ENCODE data around the gene CPD.
A peak's percentile ranks its signal among the peaks of the same experiment; 100 is the strongest.
"Not testable (repeated sequence)": the region's sequence is repeated elsewhere in the genome, so short reads cannot be mapped to it uniquely, and the experiment has no call there.

The CPD gene

DNA sequence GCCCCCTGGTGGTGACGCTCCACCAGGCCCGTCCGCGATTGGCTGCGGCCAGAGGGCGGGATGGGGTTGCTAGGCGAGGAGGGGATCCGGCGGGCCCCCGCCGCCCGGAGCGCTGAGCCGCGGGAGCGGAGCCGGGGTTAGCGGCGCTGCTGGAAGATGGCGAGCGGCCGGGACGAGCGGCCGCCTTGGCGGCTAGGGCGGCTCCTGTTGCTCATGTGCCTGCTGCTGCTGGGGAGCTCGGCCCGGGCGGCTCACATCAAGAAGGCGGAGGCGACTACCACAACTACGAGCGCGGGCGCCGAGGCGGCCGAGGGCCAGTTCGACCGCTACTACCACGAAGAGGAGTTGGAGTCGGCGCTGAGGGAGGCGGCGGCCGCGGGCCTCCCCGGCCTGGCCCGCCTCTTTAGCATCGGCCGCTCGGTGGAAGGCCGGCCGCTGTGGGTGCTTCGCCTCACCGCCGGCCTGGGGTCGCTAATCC lies at the start of gene CPD:
Gene CPD (plus strand): TSS at position 103 of the 478 bp plus-strand sequence. CDS start 54 bp downstream, at position 157.
- DNase-seq (ENCODE audit: low read depth in 2 of 2) = peak; percentile 96 to 97

DNA sequence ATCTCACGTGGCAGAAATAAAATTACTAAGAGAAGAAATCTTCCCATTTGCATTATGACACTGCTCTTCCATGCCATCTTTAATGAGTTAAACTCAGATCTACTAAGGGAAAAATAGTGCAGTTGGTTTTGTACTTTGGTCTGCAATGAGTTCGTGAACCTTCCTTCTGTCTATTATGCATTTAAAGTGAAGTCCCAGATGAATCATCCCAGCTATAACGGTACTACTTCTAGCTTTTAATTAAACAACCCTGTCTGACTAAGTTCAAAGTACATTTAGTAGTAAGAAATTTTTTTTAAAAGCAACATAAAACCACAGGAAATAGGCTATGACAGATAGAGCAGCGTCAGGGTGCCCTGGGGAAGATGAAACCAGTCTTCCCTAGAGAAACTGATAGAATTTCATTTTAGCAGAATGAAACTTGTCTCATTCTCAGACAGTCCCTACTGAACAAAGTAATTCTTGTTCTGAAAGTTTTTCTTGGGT lies 46.6 kb upstream of the CPD start:
- DNase-seq (ENCODE audit: low read depth in 2 of 2) = peak; percentile 15 to 48

DNA sequence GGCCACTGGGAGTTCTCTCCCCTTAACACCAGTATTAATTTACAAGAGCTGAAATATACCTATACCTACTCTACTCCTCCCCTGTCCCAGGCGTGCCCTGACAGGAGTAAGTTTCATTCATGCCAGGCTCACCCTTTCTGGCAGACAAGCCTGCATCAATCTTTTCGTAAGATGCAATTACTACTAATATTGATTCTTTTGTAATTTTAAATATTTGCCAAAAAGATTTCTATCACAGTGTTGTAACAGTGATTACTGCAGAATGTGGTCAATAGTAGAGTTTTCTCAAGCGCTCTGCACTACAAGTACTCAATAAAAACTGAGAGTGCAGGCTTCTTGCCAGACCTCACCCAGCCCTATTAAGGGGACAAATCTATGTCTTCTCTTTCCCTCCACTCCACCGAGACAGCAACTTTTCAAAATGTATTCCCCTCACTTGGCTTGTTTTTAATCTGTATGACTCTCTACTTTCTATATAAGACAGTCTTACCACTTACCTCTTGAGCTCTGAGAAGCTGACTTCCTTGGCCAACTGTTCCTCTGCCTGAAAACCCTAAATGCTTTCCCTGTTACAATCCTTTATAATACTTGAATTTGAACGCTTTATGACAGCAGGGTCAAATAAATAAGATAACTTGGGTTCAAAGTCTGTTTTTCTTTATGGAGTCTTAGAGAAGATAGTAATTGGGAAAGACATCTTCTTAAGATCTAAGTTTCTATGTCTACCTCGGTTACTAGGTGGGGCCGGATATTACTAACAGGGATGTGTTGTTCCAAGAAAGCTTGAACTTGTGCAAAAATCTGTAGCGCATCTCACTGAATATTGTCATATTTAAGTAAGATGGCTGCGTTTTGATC lies 45.0 kb upstream of the CPD start, which contains the start of gene TMIGD1:
Gene TMIGD1 (minus strand): TSS at position 555 of the 858 bp plus-strand sequence. CDS start 1,924 bp downstream, outside the sequence.
- no peak for DNase-seq (ENCODE audit: low read depth in 2 of 2)

DNA sequence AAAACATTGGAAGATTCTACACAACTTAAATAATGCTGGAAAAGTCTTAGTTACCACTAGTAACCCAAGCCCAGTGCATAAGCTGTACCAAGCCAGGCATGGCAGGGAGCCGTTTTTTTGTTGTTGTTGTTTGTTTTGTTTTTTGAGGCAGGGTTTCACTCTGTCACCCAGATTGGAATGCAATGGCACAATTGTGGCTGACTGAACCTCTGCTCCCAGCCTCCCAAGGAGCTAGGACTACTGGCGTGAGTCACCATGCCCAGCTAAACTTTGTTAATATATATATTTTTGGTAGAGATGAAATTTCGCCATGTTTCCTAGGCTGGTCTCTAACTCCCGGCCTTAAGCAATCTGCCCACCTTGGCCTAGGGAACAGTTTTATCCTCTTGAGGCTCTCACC lies 44.3 kb upstream of the CPD start:
- DNase-seq (ENCODE audit: low read depth in 2 of 2) = no peak

DNA sequence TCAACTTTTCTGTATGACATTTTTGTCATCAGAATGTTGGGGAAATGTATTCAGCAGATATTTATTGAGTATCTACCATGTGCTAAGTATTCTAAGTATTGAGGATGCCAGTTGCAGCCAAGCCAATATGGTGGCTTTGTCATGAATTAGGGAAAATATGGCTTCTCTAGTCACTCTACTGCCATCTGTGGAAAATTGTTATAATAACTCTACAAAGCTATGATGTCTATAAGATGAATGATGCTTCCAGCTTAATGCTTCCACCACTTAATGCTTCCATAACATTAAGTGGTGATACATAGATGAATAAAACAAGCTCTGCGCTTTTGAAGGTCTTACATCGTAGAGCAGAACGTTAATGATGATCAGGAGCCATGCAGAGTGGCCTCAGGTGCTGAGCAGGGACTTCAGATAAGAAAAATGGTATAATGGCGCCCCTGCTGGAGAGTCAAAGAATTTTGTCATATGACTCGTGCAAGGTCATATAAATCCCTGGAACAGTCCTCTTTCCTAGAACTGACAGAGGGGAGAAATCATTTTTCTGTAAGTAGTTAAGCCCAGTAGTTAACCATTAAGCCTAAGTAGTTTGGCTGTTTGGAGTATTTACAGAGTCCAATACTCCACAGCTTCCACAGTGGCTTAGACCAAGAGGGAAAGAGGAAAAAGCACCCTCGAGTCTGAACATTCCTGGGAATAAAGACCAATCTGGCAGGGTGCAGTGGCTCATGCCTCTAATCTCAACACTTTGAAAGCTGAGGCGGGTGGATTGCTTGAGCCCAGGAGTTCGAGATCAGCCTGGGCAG lies 42.2 kb upstream of the CPD start:
- peak; percentile 24 to 49 for DNase-seq (ENCODE audit: low read depth in 2 of 2)

DNA sequence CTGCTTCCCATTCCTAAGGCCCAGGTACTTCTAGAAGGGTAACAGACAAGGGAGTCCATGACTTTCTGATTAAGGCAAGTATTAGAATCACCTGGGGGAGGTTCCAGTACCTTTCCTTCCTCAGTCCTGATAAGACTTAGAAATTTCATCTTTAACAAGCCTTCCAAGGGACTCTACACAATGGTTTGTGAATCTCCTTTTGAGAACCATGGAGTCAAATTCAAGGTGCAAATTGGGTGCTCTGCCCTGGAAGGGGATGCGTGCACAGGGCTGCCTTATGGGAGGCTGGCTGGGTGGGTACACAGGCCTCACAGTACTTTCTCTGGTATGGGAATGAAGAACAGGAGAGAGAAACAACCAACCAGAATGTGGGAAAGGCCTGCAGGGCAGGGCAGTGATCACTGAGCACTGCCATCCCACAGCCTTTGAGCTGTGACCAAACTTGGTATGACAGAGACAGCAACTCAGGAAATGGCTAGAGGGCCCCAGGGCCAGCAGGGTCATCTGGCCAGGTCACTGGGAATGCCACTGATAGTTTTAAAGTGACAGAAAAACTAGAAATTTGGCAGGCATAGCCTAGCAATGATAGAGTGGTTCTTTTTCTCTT lies 41.2 kb upstream of the CPD start:
- no peak for DNase-seq (ENCODE audit: low read depth in 2 of 2)

DNA sequence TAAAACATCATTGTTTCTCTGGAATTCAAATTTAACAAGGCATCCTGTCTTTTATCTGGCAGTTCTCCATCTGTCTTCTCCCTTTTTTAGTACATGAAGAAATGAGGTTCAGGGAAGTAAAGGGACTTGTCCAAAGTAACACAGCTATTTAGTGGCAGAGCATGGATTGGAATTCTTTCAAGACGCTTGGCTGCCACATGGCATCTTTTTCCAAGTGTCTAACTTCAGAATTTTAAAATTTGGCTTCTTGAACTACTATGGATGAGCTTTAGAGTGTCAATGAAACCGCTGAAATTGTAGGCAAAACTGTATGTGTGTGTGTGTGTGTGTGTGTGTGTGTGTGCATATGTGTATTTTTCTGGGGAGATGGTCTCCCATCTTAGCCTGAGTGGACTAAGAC lies 39.6 kb upstream of the CPD start:
- DNase-seq (ENCODE audit: low read depth in 2 of 2) = no peak

DNA sequence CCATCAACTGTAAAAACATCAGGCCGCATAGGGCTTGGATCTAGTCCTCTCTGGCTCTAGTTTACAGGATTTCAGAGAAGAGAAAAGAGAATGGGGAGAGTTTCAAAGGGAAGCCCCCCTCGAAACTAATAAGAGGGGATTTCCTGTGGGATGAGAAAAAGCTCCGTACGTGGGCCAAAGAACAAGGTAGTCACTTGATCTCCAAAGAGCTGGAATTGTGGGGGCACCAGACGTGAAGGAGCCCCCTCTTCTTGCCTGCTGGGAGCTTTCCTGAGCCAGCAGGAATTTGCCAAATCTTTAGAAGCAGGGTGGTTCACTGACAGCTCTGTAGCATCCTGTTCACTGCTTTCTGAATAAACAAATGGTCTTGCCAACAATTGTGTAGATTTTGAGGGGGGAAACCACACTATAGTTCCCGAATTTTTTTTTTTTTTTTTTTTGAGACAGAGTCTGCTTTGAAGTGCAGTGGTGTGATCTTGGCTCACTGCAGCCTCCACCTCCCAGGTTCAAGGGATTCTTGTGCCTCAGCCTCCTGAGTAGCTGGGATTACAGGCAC lies 37.8 kb upstream of the CPD start:
- no peak for DNase-seq (ENCODE audit: low read depth in 2 of 2)

DNA sequence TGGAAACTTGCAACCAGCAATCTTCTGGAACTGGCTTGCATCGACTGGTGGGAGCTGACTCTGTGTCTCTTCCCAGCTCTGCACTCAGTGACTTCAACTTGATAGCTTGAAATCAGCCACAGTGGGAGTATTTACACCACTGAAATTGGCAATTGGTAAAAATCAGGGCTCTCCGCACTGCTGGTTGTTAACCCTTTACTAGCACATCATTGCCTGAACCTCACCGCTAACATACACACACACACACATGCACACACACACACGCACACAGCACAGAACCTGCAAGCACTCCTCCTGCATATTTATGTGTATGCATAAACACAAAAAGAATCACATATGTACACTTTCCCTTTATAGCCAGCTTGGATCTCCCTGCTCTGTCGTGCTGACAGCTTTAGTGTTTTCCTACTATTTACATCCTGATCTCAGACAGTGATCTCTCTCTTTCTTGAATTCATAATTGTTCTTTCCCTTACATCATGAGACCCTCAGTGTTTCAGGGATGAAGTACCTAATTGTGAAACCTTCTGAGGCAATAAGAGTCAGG lies 37.0 kb upstream of the CPD start:
- DNase-seq (ENCODE audit: low read depth in 2 of 2) = no peak

DNA sequence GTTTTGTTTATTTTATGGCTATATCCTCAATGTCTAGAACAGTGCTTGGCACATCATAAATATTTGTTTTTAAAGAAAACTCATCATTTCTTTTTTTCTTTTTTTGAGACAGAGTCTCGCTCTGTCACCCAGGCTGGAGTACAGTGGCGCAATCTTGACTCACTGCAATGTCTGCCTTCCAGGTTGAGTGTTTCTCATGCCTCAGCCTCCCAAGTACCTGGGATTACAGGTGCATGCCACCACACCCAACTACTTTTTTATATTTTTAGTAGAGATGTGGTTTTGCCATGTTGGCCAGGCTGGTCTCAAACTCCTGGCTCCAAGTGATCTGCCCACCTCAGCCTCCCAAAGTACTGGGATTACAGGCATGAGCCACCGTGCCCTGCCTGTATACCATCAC lies 35.5 kb upstream of the CPD start:
- DNase-seq (ENCODE audit: low read depth in 2 of 2) = not testable (repeated sequence)

DNA sequence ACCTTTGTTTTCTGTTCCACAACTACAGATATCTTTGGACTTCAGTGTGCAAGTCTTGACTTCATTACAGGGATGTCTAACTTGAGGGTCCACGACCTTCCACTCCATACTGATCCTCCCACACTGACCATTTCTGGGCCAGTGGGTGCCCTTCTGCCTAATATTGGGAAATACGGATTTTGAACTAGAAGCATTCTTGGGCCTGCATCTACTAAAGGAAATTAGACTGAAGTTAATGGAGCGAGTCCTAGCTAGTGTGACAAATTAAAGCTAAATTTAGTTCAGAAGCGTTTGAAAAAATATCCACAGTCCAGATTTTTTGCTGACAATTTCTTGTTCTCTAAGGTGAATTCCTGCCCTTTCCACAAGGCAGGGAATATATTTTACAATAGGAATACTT lies 34.9 kb upstream of the CPD start:
- no peak for DNase-seq (ENCODE audit: low read depth in 2 of 2)

DNA sequence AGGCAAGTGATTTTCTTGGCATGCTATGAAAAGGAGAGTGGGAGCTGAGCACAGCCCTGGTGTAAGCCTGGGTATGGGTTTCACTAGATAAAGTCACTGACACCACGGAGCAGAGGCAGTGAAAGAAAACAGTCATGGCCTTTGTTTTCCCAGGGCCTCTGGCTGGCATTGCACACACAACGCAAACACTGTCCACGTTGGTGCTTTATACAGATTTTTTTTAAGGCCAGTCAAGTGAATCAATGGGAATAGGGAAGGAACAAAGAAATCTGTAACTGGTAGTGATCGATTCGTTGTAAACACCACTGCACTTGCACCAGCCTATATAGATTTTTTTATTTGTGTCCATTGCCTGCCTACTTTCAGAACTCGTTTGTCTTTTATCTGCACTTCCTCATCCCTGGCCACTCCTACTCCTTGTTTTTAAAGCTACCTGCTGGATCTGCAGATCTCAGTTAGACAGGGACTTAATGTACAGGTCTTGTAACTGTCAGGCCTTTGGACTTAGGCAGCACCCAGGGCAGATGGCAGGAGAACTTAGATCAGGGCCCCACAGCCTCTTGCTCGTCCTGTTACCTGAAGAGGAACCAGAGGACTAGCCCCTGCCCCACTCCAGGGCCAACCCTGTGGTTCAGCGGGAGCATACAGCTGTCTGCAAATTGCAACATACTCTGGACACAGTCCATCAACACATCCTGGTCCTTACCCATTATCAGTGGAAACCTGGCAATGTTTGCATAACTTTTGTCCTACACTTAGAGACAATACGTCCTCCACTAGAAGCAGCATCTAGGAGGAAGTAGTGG lies 34.2 kb upstream of the CPD start:
- no peak for DNase-seq (ENCODE audit: low read depth in 2 of 2)

DNA sequence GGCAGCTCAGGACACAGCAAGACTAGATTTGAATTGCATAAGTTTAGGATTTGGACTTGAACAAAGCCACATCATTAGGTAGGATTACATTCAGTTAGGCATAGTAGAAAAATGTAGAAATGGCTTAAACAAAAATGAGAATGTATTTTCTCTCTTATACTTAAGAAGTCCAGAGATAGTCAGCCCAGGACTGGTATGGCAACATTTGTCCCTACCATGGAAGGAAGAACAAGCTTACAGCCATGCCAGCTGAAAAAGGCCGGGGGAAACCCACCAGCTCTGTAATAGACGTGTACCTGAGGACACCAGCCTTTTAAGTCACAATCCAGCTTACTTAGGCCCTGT lies 33.7 kb upstream of the CPD start:
- no peak for DNase-seq (ENCODE audit: low read depth in 2 of 2)

DNA sequence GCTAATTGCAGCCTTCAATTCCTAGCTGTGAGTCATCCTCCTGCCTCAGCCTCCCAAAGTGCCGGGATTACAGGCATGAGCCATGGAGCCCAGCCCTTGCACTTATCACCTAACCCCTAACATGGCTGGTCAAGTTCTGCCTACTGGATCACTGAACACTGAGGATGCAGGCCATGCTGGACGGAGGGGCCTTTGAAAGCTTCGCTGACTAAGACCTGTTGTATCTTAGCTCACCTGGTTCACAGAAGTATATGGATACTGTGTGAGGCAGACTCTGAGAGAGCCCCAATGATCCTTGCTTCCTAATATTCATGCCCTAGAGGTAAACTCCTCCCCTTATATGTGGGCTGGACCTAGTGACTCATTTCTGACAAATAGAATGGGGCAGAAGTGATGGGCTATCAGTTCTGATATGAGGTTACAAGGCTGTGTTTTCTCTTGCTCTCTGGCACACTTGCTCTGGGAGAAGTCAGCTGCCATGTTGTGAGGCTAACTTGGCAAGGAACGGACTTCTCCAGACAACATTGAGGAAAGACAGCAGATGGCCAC lies 33.1 kb upstream of the CPD start:
- DNase-seq (ENCODE audit: low read depth in 2 of 2) = peak in 1 of 2 donors; percentile 11

DNA sequence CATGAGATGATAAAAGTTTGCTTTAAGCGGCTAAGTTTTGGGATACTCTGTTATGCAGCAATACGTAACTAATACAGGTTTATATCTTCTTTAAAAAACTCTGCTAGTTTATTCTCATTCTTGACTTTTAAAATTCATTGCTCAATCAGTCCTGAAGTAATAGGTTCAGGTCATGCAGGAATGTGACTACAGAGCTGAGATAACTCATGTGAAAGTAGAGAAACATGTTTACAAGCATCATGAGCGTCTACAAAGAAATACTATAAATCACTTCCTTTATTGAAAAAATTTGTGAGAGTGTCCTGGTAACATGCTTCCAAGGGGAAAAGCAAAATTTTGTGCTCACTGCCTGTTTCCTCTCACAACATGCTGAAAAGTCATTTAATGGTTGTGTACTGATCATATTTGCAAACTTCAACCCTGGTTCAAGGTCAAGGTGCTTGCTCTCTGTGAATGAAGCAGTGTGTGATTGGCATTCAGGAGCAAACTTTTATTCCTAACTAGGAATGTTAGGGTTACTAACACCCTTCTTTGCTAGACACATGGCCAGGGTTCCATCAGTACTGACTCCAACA lies 32.4 kb upstream of the CPD start:
- DNase-seq (ENCODE audit: low read depth in 2 of 2) = no peak

DNA sequence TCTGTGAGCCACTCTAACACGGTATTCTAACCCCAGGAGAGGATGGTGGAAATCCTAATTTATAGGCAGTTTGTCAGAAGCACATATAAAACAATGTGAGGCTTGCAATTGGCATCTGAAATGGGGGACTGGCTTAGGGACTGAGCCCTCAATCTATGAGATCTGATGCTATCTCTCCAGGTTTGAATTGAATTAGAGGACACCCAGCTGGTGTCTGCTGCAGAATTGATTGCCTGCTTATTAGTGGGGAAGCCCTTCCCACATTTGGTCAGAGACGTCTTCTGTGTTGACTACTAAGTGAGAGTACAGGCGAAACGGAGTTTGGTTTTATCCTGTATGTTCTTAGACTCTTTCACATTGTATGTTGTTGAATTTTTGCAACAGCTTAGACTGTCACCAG lies 31.2 kb upstream of the CPD start:
- no peak for DNase-seq (ENCODE audit: low read depth in 2 of 2)

DNA sequence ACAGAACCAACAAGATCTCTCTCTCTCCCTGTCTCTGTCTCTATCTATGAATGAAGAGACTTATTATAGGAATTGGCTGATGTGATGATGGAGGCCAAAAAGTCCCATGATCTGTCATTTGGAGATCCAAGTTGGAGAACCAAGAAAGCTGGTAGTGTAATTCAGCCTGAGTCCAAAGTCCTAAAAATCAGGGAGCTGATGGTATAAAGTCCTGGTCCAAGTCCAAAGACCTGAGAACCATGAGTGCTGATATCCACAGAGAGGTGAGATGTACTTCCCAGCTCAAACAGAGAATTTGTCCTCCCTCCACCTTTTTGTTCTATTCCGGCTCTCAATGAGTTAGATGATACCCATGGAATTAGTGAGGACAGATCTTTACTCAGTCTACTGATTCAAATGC lies 29.5 kb upstream of the CPD start:
- no peak for DNase-seq (ENCODE audit: low read depth in 2 of 2)

DNA sequence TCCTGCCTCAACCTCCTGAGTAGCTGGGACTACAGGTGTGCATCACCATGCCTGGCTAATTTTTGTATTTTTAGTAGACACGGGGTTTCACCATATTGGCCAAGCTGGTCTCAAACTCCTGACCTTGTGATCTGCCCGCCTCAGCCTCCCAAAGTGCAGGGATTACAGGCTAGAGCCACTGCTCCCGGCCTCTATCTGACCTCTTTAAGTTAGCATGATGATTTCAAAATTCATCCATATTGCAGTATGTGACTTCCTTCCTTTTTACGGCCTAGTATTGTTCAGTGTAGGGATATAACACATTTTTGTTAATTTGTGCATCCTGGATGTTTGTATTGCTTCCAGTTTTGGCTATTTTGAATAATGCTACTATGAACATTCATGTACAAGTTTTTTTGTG lies 27.5 kb upstream of the CPD start:
- not testable (repeated sequence) for DNase-seq (ENCODE audit: low read depth in 2 of 2)

DNA sequence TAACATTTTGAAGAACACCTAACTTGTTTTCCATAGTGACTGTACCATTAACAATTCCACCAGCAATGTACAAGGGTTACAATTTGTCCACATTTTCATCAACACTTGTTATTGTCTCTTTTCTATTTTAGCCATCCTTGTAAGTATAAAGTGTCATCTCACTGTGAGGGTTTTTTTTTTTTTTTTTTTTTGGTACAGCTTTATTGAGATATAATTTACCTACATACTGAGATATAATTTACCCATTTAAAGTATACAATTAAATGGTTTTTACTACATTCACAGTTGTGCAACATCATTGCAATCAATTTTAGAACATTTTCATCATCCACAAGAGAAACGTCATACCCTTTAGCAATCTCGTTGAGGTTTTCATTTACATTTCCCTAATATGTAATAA lies 27.0 kb upstream of the CPD start:
- no peak for DNase-seq (ENCODE audit: low read depth in 2 of 2)

DNA sequence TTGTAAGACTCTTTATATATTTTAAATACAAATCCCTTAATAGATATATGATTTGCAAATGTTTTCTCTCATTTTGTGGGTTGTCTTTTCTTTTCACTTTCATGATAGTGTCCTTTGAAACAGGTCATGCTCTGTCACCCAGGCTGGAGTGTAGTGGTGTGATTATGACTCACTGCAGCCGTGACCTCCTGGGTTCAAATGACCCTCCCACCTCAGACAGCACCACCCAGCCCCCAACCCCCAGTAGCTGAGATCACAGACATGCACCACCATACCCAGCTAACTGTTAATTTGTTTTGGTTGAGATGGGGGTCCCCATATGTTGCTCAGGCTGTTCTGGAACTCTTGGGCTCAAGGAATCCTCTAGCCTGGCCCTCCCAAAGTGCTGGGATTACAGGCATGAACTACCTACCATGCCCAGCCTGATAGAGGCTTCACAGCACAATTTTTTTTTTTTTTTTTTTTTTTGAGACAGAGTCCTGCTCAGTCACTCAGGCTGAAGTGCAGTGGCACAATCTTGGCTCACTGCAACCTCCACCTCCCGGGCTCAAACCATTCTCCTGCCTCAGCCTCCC lies 26.4 kb upstream of the CPD start:
- DNase-seq (ENCODE audit: low read depth in 2 of 2) = no peak
